Ishikawa (cell line): ENCODE data around the gene RAB6A.
A peak's percentile ranks its signal among the peaks of the same experiment; 100 is the strongest.

Source experiments
- CEBPB ChIP-seq: IDR thresholded peaks from 2 replicates; pipeline ENCODE4 v1.6.1; 2012
- CREB1 ChIP-seq: IDR thresholded peaks from 2 replicates; pipeline ENCODE4 v1.6.1; 2012; ENCODE audit warnings: low read depth
- EGR1 ChIP-seq: IDR thresholded peaks from 2 replicates; pipeline ENCODE4 v1.6.1; 2012
- EP300 ChIP-seq: IDR thresholded peaks from 2 replicates; pipeline ENCODE4 v1.6.1; 2012; ENCODE audit warnings: borderline replicate concordance
- FOXM1 ChIP-seq: IDR thresholded peaks from 2 replicates; pipeline ENCODE4 v1.6.1; 2012; ENCODE audit warnings: low read depth, borderline replicate concordance
- MAX ChIP-seq: IDR thresholded peaks from 2 replicates; pipeline ENCODE4 v1.6.1; 2012
- NFIC ChIP-seq: IDR thresholded peaks from 2 replicates; pipeline ENCODE4 v1.6.1; 2012
- RAD21 ChIP-seq: IDR thresholded peaks from 2 replicates; pipeline ENCODE4 v1.6.1; 2012; ENCODE audit warnings: low read depth
- TAF1 ChIP-seq: IDR thresholded peaks from 2 replicates; pipeline ENCODE4 v1.6.1; 2012; ENCODE audit warnings: low read depth, mild to moderate bottlenecking
- TCF12 ChIP-seq: IDR thresholded peaks from 2 replicates; pipeline ENCODE4 v1.6.1; 2012; ENCODE audit warnings: low read depth
- TEAD4 ChIP-seq: IDR thresholded peaks from 2 replicates; pipeline ENCODE4 v1.6.1; 2012
- YY1 ChIP-seq: IDR thresholded peaks from 2 replicates; pipeline ENCODE4 v1.6.1; 2012; ENCODE audit warnings: low read depth
- ZBTB7A ChIP-seq: IDR thresholded peaks from 2 replicates; pipeline ENCODE4 v1.6.1; 2012; ENCODE audit warnings: low read depth
- TF ChIP-seq, protein P1 (sequence below): IDR thresholded peaks from 2 replicates; pipeline ENCODE4 v1.6.1; 2012
- TF ChIP-seq, protein P2 (sequence below): IDR thresholded peaks from 2 replicates; pipeline ENCODE4 v1.6.1; 2012; ENCODE audit warnings: low read depth, mild to moderate bottlenecking

Gene RAB6A

DNA sequence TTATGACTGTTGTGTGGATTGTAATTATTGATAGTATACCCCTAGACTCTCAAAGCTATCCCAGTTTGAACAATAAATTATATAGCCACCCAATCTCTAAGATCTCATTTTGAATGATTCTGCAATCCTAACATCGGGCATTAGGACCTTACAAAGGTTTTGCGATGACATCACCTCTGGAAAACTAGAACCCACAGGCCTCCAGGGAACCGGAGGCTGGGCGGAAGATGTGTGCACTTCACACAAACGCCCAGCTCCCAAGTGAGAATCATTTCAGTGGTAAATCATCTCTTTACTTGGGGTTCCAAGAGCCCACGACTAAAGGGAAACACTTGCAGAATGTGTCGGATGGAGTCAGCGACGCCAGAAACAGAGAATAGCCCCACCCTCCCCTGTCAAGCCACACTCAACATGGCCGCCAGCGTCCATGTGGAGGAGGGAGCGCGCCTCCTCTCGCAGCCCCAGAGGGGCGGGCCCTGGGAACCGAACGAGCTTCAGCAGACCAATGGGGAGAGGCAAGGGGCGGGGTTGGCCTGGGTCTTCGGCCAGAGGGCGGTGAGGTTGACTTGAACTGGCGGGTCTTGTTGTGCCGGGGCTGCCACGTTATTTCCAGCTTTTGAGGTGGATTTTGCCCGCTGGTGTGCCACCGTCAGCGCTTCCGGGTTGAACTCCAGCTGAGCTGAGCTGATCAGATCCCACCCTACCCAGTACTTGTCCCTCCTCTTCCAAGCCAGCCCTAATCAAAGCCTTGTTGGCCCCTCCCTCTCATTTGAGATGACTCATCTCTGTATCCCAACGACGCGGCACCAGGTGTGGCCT lies 18.4 kb upstream of the RAB6A start:
- TF ChIP-seq EP300 (peak; percentile 32; the same call in 1 of the 2 replicates), EGR1 (peak; percentile 86), NFIC (no peak), TAF1 (peak; percentile 79), FOXM1 (no peak), CEBPB (no peak), ZBTB7A (0 out of 2 replicates have a peak, but pooled peaks have one; percentile 44), CREB1 (peak; percentile 57; the same call in 1 of the 2 replicates), TCF12 (peak; percentile 28; the same call in 1 of the 2 replicates), YY1 (peak; percentile 100), RAD21 (no peak), TEAD4 (no peak), MAX (peak; percentile 91)
- TF ChIP-seq, protein P1, sequence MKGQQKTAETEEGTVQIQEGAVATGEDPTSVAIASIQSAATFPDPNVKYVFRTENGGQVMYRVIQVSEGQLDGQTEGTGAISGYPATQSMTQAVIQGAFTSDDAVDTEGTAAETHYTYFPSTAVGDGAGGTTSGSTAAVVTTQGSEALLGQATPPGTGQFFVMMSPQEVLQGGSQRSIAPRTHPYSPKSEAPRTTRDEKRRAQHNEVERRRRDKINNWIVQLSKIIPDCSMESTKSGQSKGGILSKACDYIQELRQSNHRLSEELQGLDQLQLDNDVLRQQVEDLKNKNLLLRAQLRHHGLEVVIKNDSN = 0 out of 2 replicates have a peak, but pooled peaks have one; percentile 12
- TF ChIP-seq, protein P2, sequence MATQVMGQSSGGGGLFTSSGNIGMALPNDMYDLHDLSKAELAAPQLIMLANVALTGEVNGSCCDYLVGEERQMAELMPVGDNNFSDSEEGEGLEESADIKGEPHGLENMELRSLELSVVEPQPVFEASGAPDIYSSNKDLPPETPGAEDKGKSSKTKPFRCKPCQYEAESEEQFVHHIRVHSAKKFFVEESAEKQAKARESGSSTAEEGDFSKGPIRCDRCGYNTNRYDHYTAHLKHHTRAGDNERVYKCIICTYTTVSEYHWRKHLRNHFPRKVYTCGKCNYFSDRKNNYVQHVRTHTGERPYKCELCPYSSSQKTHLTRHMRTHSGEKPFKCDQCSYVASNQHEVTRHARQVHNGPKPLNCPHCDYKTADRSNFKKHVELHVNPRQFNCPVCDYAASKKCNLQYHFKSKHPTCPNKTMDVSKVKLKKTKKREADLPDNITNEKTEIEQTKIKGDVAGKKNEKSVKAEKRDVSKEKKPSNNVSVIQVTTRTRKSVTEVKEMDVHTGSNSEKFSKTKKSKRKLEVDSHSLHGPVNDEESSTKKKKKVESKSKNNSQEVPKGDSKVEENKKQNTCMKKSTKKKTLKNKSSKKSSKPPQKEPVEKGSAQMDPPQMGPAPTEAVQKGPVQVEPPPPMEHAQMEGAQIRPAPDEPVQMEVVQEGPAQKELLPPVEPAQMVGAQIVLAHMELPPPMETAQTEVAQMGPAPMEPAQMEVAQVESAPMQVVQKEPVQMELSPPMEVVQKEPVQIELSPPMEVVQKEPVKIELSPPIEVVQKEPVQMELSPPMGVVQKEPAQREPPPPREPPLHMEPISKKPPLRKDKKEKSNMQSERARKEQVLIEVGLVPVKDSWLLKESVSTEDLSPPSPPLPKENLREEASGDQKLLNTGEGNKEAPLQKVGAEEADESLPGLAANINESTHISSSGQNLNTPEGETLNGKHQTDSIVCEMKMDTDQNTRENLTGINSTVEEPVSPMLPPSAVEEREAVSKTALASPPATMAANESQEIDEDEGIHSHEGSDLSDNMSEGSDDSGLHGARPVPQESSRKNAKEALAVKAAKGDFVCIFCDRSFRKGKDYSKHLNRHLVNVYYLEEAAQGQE = no peak

DNA sequence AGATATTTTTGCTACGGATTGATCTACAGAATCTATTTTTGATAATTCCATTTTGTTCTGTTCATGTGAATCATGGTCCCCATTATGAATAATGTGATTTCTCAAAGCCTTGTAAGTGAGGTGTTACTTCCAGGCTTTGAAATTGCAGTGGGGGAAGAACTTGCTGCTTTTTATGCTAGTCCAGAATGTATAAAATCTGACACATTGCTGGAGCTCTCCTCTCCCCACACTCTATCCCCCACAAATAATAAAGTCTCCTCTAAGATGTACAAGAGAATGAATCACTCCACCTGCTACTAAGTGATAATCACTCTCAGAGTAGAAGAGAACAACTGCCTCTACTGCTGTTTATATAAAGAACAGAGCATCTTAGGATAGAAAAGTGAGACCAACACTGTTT lies 5.9 kb upstream of the RAB6A start:
- TF ChIP-seq TAF1 = no peak
- TF ChIP-seq, protein P2 = no peak

DNA sequence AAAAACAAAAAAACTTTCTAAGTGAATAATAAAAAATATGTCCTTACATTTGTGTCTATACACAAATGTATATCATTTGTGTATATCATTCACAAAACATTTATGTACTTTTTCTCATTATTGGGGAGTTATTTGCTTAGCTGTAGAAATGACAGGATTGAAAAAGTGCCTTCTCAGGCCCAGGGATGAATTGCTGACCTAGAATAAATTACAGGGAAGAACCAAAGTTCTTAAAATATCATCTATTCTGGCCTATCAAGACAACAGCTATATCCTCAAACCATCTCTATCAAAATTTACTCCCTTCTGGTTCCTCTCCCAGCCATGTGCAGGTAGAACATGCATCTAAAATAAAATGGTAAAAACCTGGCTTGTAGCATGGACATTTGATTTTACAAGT lies 1.9 kb upstream of the RAB6A start:
- TF ChIP-seq TCF12 (no peak), TAF1 (no peak), EGR1 (no peak), RAD21 (no peak), CEBPB (no peak), TEAD4 (no peak), CREB1 (no peak), YY1 (no peak), ZBTB7A (no peak), FOXM1 (no peak), NFIC (no peak), MAX (no peak), EP300 (no peak)
- TF ChIP-seq, protein P2 = no peak
- TF ChIP-seq, protein P1 = no peak

- no peak for TF ChIP-seq FOXM1
- no peak for TF ChIP-seq MAX
- peak; percentile 87 for TF ChIP-seq EGR1
- peak; percentile 99 for TF ChIP-seq YY1
- no peak for TF ChIP-seq EP300
- no peak for TF ChIP-seq RAD21
Measured at GRCh38 chr11:73761403-73761945, 600 bp upstream of the RAB6A start.
